HEK293 (cell line): ENCODE results near the gene CPTP.

Source experiments
- CTCF ChIA-PET: fragments of 350-600 bp; formaldehyde crosslinking; extraction: SDS; loops from one replicate; lab custom pipeline; 2021; ENCODE audit warnings: antibody characterized with exemption; lab: Yijun Ruan, JAX
- POLR2A ChIA-PET: fragments of 300-600 bp; formaldehyde crosslinking; extraction: SDS; loops from one replicate; lab custom pipeline; 2020; ENCODE audit warnings: antibody characterized with exemption, inconsistent platforms; lab: Yijun Ruan, JAX
- H3K27ac ChIP-seq: fragments of 200-500 bp; sonication (Bioruptor generic); 2 replicates; pipeline ENCODE4 v1.5.1; 2014; ENCODE audit warnings: low read depth, low read length, control low read depth, inconsistent platforms; ENCODE audit errors: extremely low read depth
- H3K36me3 ChIP-seq, 2 experiments: fragments of 200-500 bp in 1 of 2; sonication (Bioruptor generic) in 1 of 2; 1 replicate in 1 of 2; 2 replicates in 1 of 2; pipeline ENCODE4 v1.5.1; 2014 to 2017; ENCODE audit warnings: inconsistent platforms in 2 of 2, low read length in 2 of 2; ENCODE audit not compliant: control insufficient read depth in 2 of 2, insufficient read depth in 1 of 2
- H3K4me1 ChIP-seq: fragments of 200-500 bp; sonication (Bioruptor generic); 2 replicates; pipeline ENCODE4 v1.5.1; 2014; ENCODE audit warnings: mild to moderate bottlenecking, low read length, inconsistent platforms; ENCODE audit not compliant: control insufficient read depth, insufficient read depth
- H3K4me3 ChIP-seq: 2 replicates; pipeline ENCODE4 v1.5.1; 2011; ENCODE audit warnings: low read depth, mild to moderate bottlenecking, control low read depth, low read length, moderate library complexity
- H3K9me3 ChIP-seq: fragments of 200-500 bp; sonication (Bioruptor generic); 2 replicates; pipeline ENCODE4 v1.5.1; 2014; ENCODE audit warnings: low read depth, low read length, inconsistent platforms; ENCODE audit not compliant: control insufficient read depth, insufficient read depth
- BCL11A ChIP-seq: fragments of 450-650 bp; formaldehyde crosslinking; IDR thresholded peaks from 2 replicates; pipeline ENCODE4 v1.5.1; 2016; ENCODE audit warnings: low read depth, missing biosample characterization, missing genetic modification characterization
- GLIS1 ChIP-seq: fragments of 450-650 bp; formaldehyde crosslinking; IDR thresholded peaks from 2 replicates; pipeline ENCODE4 v1.5.1; 2016; ENCODE audit warnings: missing biosample characterization, missing genetic modification characterization
- IKZF3 ChIP-seq: fragments of 450-650 bp; IDR thresholded peaks from 2 replicates; pipeline ENCODE4 v1.5.0; 2018; ENCODE audit warnings: missing biosample characterization, mild to moderate bottlenecking, missing genetic modification characterization, moderate library complexity
- KLF1 ChIP-seq: fragments of 450-650 bp; formaldehyde crosslinking; IDR thresholded peaks from 2 replicates; pipeline ENCODE4 v1.5.1; 2016; ENCODE audit warnings: missing biosample characterization, missing genetic modification characterization
- MYNN ChIP-seq: fragments of 450-650 bp; formaldehyde crosslinking; IDR thresholded peaks from 2 replicates; pipeline ENCODE4 v1.5.1; 2016; ENCODE audit warnings: missing biosample characterization, missing genetic modification characterization, borderline replicate concordance
- PRDM2 ChIP-seq: fragments of 450-650 bp; formaldehyde crosslinking; IDR thresholded peaks from 2 replicates; pipeline ENCODE4 v1.5.1; 2016; ENCODE audit warnings: missing biosample characterization, missing genetic modification characterization, borderline replicate concordance
- SP2 ChIP-seq: fragments of 450-650 bp; formaldehyde crosslinking; IDR thresholded peaks from 2 replicates; pipeline ENCODE4 v1.5.1; 2016; ENCODE audit warnings: missing biosample characterization, missing genetic modification characterization
- ZNF155 ChIP-seq: fragments of 450-650 bp; formaldehyde crosslinking; IDR thresholded peaks from 2 replicates; pipeline ENCODE4 v1.5.1; 2016; ENCODE audit warnings: missing biosample characterization, missing genetic modification characterization
- ZNF174 ChIP-seq: fragments of 450-650 bp; formaldehyde crosslinking; IDR thresholded peaks from 2 replicates; pipeline ENCODE4 v1.5.0; 2017; ENCODE audit warnings: missing biosample characterization, mild to moderate bottlenecking, missing genetic modification characterization
- ZNF214 ChIP-seq: fragments of 450-650 bp; formaldehyde crosslinking; IDR thresholded peaks from 2 replicates; pipeline ENCODE4 v1.5.1; 2017; ENCODE audit warnings: missing biosample characterization, mild to moderate bottlenecking, missing genetic modification characterization, borderline replicate concordance
- ZNF37A ChIP-seq: fragments of 450-650 bp; IDR thresholded peaks from 2 replicates; pipeline ENCODE4 v1.5.1; 2018; ENCODE audit warnings: missing biosample characterization, missing genetic modification characterization
- ZNF518A ChIP-seq: fragments of 450-650 bp; formaldehyde crosslinking; conservative IDR thresholded peaks from 2 replicates; pipeline ENCODE4 v1.5.1; 2016; ENCODE audit warnings: low read depth, missing biosample characterization, missing genetic modification characterization
- ZNF560 ChIP-seq: fragments of 450-650 bp; formaldehyde crosslinking; IDR thresholded peaks from 2 replicates; pipeline ENCODE4 v1.5.1; 2017; ENCODE audit warnings: missing biosample characterization, missing genetic modification characterization, borderline replicate concordance
- ZNF704 ChIP-seq: fragments of 450-650 bp; formaldehyde crosslinking; IDR thresholded peaks from 2 replicates; pipeline ENCODE4 v1.5.1; 2016; ENCODE audit warnings: missing biosample characterization, missing genetic modification characterization
- ZSCAN5A ChIP-seq: fragments of 450-650 bp; formaldehyde crosslinking; IDR thresholded peaks from 2 replicates; pipeline ENCODE4 v1.5.1; 2016; ENCODE audit warnings: missing biosample characterization, missing genetic modification characterization

CPTP gene

GRCh38 chr1:1356796-1357401, 32.3 kb downstream of the CPTP start (continued):
- no peak for TF ChIP-seq PRDM2 (tag by site-specific recombination)
- peak; percentile 5; the same call in 1 of the 2 replicates for TF ChIP-seq GLIS1 (tag by site-specific recombination)
- no peak for TF ChIP-seq ZNF214
- no peak for TF ChIP-seq ZNF704 (tag by site-specific recombination)
- peak; percentile 56; the same call in 1 of the 2 replicates for TF ChIP-seq BCL11A (tag by site-specific recombination)
- TF ChIP-seq ZNF155 (tag by site-specific recombination): no peak
- TF ChIP-seq MYNN (tag by site-specific recombination): no peak

DNA sequence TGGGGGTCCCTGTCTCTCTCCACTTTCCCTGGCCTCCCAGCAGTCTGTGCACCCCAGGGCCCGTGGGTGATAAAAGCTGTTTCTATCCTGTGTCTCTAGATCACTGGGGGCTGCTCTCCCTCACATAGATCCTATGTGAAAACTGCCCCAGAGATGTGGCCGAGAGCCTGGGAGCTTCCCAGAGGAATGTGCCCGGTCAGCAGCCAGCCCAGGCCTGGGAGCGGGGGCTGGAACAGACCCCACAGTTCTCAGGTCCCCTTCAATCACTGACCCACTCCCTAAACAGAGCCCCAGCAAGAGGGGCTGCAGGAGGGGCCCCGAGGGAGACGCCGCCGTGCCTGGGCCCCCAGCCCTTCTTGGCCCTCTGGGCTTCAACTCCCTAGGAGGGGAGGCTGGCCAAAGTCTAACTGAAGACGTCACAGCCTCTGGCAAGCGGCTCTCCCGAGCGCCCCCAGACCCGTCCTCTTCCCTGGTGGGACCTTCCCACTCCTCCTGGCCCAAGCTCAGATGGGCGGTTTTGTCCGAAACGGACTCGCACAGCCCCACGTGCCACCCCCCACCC, 33.4 kb downstream of the CPTP start:
- Histone ChIP-seq H3K27ac (no peak overlapping the region), H3K4me1 (peaks cover 7% of the 10 kb centered on the region; the same call in 1 of the 2 replicates)
- TF ChIP-seq IKZF3 (tag by site-specific recombination) (0 out of 2 replicates have a peak, but pooled peaks have one; percentile 52), ZNF560 (no peak)
- TF ChIP-seq, all 188 proteins: peak for 1
- no peaks in the 10 kb centered on the region for H3K36me3 ChIP-seq
- H3K9me3 ChIP-seq: no peaks in the 10 kb centered on the region
- H3K4me3 ChIP-seq: no peak overlapping the region
- CTCF ChIA-PET: no interaction called here
- POLR2A ChIA-PET: no interaction called here

- ChIA-PET POLR2A (no interaction called here), CTCF (no interaction called here)
- H3K9me3 ChIP-seq: no peaks in the 10 kb centered on the region
- no peak within 1 kb of the TSS for H3K4me3 ChIP-seq
- H3K27ac ChIP-seq: no peak within 1 kb of the TSS
- peaks cover 4% of the 10 kb centered on the region; the same call in 1 of the 2 replicates for H3K4me1 ChIP-seq
- H3K36me3 ChIP-seq: no peaks in the 10 kb centered on the region
- no peak for TF ChIP-seq ZSCAN5A (tag by site-specific recombination)
- TF ChIP-seq ZNF518A: no peak
- peak; percentile 6; the same call in 1 of the 2 replicates for TF ChIP-seq KLF1
- no peak for TF ChIP-seq ZNF174
- peak; percentile 33; the same call in 1 of the 2 replicates for TF ChIP-seq SP2 (tag by site-specific recombination)
- TF ChIP-seq ZNF37A: no peak
These were observed 34.0 kb downstream of the CPTP start, which contains the start of gene MXRA8 for GRCh38 chr1:1358433-1359271. MXRA8 (minus strand) TSS chr1:1358555; CDS start chr1:1358504, 51 bp downstream.
